Cardiac fibroblast (primary cell): ENCODE results near the gene PROKR2.

ENCODE experiments used
- DNase-seq, 2 donors: peaks; one replicate each; pipeline versions ENCODE4 v3.0.0 to v3.0.0-alpha.2; 2010; ENCODE audit warnings: low read depth in 2 of 2
- H3K4me3 ChIP-seq, 2 donors: replicated peaks in 1 of 2; 1 replicate in 1 of 2; 2 replicates in 1 of 2; pipeline ENCODE4 v1.5.1; 2011; ENCODE audit warnings: low read depth in 2 of 2, low read length in 2 of 2, mild to moderate bottlenecking in 2 of 2, moderate library complexity in 1 of 2
- TF ChIP-seq, protein P1 (sequence below): IDR thresholded peaks from one replicate; pipeline ENCODE4 v1.5.1; 2011; ENCODE audit warnings: low read depth, mild to moderate bottlenecking, low read length, inconsistent platforms

Gene PROKR2

GRCh38 chr20:5267092-5267491, 49.7 kb downstream of the PROKR2 start:
- no peak overlapping the region for H3K4me3 ChIP-seq
- TF ChIP-seq, protein P1, sequence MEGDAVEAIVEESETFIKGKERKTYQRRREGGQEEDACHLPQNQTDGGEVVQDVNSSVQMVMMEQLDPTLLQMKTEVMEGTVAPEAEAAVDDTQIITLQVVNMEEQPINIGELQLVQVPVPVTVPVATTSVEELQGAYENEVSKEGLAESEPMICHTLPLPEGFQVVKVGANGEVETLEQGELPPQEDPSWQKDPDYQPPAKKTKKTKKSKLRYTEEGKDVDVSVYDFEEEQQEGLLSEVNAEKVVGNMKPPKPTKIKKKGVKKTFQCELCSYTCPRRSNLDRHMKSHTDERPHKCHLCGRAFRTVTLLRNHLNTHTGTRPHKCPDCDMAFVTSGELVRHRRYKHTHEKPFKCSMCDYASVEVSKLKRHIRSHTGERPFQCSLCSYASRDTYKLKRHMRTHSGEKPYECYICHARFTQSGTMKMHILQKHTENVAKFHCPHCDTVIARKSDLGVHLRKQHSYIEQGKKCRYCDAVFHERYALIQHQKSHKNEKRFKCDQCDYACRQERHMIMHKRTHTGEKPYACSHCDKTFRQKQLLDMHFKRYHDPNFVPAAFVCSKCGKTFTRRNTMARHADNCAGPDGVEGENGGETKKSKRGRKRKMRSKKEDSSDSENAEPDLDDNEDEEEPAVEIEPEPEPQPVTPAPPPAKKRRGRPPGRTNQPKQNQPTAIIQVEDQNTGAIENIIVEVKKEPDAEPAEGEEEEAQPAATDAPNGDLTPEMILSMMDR: no peak
- no peak for DNase-seq
